Inflammatory macrophage treated with lipopolysaccharide for 4 hours (primary cell): ENCODE data around the gene SYPL1.
A peak's percentile ranks its signal among the peaks of the same experiment; 100 is the strongest.

ENCODE experiments used
- DNase-seq: peaks from one replicate; pipeline ENCODE4 v3.0.0-alpha.2; 2020

The SYPL1 gene

GRCh38 chr7:106121189-106121810, 9.2 kb upstream of the SYPL1 start:
- DNase-seq: no peak

GRCh38 chr7:106120500-106120899, 8.4 kb upstream of the SYPL1 start:
- no peak for DNase-seq

GRCh38 chr7:106119719-106120118, 7.6 kb upstream of the SYPL1 start:
- DNase-seq: no peak

GRCh38 chr7:106117786-106118544, 5.9 kb upstream of the SYPL1 start:
- no peak for DNase-seq

- no peak for DNase-seq
Measured at GRCh38 chr7:106116161-106116704, 4.1 kb upstream of the SYPL1 start.

GRCh38 chr7:106114716-106115383, 2.7 kb upstream of the SYPL1 start:
- DNase-seq: no peak

GRCh38 chr7:106112972-106113421, 885 bp upstream of the SYPL1 start:
- DNase-seq: no peak

GRCh38 chr7:106111655-106112117, 426 bp downstream of the SYPL1 start:
- DNase-seq: peak; percentile 76

GRCh38 chr7:106110885-106111654, 1.0 kb downstream of the SYPL1 start:
- no peak for DNase-seq

GRCh38 chr7:106110238-106110560, 1.9 kb downstream of the SYPL1 start:
- DNase-seq: no peak

GRCh38 chr7:106109521-106110237, 2.4 kb downstream of the SYPL1 start:
- DNase-seq: no peak

- DNase-seq: no peak
Measured at GRCh38 chr7:106108991-106109390, 3.1 kb downstream of the SYPL1 start.

GRCh38 chr7:106104721-106105260, 7.3 kb downstream of the SYPL1 start:
- DNase-seq: peak; percentile 17

GRCh38 chr7:106102387-106102966, 9.6 kb downstream of the SYPL1 start:
- no peak for DNase-seq

GRCh38 chr7:106101726-106102125, 10.4 kb downstream of the SYPL1 start:
- no peak for DNase-seq

- DNase-seq: no peak
Measured at GRCh38 chr7:106100863-106101629, 11.1 kb downstream of the SYPL1 start.

- DNase-seq: no peak
Measured at GRCh38 chr7:106099539-106099938, 12.6 kb downstream of the SYPL1 start.

GRCh38 chr7:106098889-106099288, 13.2 kb downstream of the SYPL1 start:
- no peak for DNase-seq

- DNase-seq: no peak
Measured at GRCh38 chr7:106095634-106096033, 16.5 kb downstream of the SYPL1 start.

- no peak for DNase-seq
Measured at GRCh38 chr7:106094780-106095179, 17.3 kb downstream of the SYPL1 start.

GRCh38 chr7:106092204-106092603, 19.9 kb downstream of the SYPL1 start:
- DNase-seq: no peak
